GM18517 (cell line): ENCODE results near the gene ITGA2.
A peak's percentile ranks its signal among the peaks of the same experiment; 100 is the strongest.
"Not testable (repeated sequence)": the region's sequence is repeated elsewhere in the genome, so short reads cannot be mapped to it uniquely, and the experiment has no call there.

Experiments
- ATAC-seq: cut with Tn5 transposase; IDR thresholded peaks from one replicate; pipeline ENCODE4 v1.9.1; 2021; ENCODE audit warnings: mild to moderate bottlenecking, moderate library complexity; ENCODE audit not compliant: unreplicated experiment

ITGA2 gene

DNA sequence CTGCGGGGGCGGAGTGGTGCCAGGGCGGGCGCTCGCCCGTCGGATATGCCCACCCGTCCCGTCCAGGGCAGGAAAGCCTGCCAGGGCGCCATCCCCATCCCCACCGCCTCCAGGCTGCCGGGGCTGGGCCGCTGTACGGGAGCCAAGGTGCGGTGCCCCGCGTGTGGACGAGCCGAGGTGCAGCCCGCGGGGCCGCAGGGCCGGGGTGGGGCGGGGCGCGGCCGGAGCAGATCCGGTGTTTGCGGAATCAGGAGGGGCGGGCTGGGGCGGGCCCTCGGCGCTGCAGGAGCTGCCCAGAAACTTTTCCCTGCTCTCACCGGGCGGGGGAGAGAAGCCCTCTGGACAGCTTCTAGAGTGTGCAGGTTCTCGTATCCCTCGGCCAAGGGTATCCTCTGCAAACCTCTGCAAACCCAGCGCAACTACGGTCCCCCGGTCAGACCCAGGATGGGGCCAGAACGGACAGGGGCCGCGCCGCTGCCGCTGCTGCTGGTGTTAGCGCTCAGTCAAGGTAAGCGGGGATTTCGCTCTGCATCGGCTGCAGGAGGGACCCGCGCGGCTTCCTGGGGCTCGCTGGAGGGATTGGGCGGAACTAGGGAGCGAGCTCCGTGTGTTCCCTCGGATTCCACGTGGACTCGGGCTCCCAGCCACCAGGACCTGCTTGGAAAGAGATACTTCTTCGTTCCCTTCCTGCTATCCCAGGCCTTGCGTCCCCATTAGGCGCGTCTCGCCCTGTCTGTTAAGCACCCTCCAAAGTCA, at the start of gene ITGA2:
Gene ITGA2 (plus strand): TSS at position 328 of the 756 bp plus-strand sequence. CDS start 117 bp downstream, at position 445.
- ATAC-seq: no peak

DNA sequence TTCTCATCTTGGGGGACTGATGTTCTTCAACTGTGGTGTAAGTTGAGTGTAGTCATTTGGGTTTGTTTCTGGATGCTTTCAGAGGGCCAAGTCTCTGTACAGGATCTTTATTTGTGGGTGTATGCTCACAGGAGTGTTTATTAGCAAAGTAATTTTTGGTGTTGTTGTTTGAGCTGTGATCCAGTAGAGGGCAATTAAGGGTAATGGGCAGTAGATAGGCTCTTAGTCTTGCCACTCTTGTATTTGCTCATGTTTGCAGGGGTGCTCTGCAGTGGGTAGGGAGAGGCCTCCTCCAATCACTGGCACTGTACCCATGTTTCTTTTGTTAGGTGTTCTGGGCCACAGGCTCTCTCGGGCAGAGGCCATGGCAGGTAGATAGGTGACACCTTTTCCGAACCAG, 45.9 kb upstream of the ITGA2 start:
- ATAC-seq: peak; percentile 50

DNA sequence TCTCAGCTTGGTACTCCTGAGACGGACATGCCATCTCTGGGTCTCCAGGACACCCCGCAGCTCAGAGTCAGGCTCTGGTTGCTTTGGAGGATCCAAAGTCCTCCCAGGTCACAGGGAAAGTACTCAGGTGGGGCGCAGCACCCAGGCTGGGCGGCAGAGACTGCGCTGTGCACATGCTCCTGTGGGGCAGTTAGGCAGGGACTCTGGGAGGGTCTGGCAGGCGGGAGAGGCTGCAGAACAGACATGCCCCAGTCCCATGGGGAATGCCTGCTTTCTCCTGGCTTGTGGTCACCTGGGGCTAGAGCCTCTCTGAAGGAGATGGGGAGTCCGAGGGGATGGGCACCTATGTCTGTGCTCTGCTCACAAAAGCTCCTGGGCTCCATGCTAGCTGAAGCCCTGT, 45.3 kb upstream of the ITGA2 start:
- no peak for ATAC-seq

DNA sequence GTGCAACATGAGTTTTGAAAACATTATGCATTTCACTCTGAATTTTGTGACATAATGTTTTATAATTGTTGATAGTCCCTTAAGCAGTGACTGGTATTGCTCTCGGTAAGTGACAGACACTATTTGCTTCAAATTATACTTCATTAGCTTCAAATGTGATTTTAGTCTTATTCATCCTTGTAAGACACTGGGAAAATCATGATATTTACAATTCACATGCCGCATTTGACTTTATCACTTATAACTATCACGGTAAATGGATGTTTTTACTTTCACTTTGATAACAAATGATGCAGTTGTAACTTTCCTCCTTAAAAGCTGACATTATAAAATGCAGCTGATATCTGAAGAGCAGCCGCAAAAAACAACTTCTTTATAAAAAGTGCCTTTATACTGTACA, 44.1 kb upstream of the ITGA2 start:
- ATAC-seq: no peak

DNA sequence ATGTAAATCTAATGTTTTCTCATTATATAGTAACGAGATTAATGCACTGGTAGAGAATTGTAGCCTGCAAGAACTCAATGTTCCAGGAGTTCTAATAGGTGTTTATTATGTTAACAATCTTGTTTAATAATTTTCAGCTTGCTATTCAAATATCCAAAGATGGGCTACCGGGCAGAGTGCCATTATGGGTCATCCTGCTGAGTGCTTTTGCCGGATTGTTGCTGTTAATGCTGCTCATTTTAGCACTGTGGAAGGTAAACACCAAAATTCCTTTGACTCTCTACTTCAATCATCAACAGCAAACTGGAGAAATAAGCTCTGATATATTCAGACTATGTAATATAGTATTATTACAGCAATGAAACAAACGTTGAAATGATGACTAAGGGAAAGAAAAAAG, 41.9 kb upstream of the ITGA2 start:
- no peak for ATAC-seq

DNA sequence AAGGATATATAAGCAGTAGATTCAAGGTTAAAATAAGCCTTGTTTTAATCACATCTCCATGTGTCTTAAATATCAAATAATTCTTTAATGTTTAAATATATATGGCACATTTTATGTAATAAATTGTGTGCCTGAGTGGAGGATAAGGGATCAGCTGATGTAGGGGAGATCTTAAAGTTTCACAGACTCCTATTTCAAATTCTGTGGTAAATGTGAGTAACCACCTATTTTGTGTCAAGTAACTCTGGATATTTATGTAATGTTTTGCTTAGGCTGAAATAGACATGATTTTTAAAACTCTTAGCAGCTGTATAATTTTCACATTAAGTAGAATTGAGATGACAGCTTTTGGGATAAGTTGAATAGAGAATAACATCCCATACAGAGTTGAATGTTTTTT, 41.3 kb upstream of the ITGA2 start:
- ATAC-seq: no peak

DNA sequence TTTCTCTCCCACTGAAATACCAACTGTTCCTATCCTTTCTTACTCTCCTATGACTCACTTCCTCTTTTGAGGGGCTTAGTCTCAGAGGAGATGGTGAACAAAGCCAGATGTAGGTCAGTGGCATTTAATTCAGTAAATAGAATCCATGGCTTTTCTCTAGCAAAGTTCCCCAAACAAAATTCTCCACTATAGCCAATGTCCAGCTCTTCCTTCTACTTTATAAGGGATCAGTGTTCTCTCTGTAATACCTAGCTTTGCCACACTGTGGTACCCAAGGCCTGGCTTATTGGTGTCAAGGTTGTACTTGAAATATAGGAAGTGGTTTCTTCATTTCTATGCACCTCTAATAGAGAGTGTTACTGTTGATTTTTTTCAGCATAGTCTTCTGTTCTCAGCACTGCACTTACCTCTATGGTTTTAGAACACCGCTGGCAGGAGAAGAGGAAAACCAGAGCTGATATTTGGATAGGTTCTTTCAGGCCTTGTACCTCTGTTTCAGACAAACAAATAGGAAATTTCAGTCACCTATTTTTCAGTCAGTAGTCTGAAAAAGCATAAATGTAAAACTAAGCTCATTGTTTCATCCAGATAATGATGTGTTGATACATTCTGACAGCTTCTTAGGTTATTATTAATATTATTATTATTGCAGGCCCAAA, 40.6 kb upstream of the ITGA2 start:
- peak; percentile 99 for ATAC-seq

DNA sequence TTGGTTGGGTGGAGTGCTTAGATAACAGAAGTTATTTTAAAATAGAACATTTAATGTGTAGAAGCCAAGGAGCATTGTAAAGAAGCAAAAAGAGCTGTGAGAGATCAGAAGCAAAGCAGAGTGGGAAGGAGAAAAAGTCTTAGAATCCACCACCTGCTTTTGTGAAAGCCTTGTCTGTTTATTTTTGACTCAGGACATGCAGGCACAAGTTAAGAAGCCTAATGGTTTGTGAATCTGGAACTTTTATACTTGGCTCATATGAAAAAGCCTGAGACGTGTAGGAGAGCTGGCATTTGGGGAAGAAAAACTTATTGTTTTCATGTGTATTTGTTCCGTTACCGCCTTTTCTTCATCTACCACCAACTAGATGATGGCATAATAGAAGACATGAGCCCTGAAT, 38.5 kb upstream of the ITGA2 start:
- ATAC-seq: no peak

DNA sequence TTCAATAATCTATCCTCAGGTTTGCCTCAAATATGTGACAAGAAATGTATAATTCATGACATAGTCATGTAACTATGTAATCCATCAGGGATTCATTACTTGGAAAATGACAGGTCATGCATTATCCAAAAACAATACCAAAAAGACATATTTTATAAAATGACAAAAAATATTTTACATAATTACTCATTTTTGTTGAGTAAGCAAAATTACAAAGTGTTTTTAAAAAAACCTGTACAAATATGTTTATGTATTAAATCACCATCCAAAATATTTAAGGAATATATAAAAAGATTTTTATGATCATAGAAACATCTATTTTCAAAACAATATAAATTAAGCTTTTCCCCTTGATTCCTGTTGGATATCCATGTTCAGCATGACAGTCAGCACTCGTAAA, 36.7 kb upstream of the ITGA2 start:
- ATAC-seq: no peak

DNA sequence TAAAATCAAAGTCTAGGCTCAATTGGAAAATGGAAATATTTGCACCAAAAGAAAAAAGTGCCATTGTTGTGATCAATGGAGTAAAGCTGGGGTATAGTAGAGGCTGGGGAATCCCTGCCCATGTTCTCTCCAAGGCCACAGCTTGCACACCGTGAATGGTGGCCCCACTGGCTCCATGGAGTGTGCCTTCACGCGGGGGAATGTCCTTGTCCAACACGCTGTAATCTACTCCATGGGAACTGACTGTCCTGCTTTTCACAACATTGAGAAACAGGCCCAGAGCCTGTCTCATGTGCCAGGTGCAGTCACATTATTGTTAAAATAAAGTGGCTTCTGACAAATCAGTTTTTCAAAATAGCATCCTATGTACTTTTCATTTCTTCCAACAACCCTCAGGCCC, 33.1 kb upstream of the ITGA2 start:
- no peak for ATAC-seq

DNA sequence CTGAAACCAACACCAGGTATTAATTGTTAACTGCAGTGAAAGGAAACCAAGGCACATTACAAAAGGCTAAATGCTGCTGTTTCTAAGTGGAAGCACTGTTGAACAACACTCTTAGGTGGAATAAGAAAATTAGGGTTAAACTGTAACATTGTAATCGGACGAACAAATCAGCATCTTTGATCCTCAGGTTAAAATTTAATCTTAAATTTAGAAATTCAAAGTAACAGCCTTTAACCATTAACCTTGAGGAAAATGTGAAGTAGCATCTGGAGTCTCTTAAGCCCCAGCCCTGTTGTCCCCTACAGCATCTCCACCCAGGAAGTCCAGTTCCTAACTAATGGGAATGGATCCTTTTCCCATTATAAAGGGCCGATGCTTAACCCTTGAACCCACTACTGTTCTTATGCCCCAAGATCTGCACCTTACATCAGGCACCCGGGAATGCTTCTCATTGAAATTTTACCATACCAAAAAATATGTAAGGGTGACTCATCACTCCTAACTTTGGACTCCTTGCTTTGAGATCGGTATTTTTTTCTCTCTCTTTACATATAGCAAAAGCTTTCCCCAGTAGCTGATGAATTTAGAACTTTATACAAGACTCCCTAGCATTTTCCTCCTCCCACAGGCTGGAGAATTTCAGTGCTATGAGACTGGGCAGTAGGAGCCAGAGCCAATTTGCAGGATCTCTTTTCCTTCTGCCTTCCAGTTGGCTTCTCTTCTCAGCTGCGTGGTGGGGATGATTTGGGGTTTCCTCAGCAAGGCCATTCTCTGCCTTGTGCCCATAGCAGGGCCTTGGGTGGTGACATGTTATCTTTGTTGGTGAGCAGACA, 32.0 kb upstream of the ITGA2 start:
- ATAC-seq: no peak

DNA sequence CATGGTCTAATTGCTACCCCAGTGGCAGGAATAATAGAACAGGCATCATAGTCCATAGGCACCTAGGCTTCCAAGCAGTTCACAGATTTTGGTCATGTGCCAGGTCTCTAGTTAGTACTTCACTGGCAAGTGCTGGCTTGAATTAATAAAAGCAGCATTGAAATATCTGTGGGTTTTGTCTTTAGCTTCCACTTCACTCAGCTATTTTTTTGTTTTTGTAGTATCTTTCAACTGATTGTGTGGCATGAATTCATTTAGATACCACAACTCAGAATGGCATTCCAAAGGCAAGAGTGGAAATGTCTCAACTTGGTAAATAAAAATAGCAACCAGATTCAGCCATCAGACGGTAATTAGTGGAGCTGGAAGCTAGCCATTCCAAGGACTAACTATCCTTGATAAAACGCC, 27.9 kb upstream of the ITGA2 start:
- no peak for ATAC-seq

DNA sequence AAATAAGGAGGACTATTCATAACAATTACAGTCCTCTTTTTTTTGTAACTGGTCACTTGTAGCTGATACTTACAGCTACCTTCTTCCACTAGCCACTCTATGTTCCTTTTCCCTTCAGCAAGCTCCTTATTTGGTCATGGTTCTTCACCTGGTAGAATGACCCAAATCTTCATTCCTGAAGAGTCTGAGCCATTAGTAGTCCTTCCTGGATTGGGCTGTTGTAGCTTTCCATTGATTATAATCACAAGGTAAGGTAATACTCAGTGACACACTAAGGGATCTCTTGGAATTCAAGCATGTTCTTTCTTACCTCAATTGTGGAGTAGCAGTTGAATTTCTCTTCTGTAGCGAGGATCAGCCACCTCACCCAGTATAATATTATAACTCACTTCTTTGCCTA, 25.5 kb upstream of the ITGA2 start:
- ATAC-seq: no peak

DNA sequence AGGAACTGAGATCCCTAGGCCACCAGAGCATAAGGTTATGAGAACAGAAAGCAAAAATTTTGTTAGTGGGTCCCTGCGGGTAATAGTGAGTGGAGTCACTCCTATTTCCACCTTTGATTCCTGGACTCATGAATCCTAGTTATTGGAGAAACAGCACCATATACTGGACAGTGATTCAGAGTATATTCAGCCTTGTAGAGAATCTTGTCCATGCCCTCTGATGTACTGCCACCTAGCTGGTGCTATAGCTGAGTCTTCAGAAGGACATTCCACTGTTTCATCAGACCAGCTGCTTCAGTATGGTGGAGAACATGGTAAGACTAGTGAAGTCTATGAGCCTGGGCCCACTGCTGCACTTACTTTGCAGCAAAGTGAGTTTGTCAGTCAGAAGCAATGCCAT, 25.0 kb upstream of the ITGA2 start:
- ATAC-seq: no peak

DNA sequence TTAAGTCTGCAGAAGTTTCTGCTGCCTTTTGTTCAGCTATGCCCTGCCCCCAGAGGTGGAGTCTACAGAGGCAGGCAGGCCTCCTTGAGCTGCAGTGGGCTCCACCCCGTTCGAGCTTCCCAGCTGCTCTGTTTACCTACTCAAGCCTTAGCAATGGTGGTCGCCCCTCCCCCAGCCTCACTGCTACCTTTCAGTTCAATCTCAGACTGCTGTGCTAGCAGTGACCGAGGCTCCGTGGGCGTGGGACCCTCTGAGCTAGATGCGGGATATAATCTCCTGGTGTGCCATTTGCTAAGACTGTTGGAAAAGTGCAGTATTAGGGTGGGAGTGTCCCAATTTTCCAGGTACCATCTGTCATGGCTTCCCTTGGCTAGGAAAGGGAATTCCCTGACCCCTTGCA, 13.0 kb upstream of the ITGA2 start:
- not testable (repeated sequence) for ATAC-seq

DNA sequence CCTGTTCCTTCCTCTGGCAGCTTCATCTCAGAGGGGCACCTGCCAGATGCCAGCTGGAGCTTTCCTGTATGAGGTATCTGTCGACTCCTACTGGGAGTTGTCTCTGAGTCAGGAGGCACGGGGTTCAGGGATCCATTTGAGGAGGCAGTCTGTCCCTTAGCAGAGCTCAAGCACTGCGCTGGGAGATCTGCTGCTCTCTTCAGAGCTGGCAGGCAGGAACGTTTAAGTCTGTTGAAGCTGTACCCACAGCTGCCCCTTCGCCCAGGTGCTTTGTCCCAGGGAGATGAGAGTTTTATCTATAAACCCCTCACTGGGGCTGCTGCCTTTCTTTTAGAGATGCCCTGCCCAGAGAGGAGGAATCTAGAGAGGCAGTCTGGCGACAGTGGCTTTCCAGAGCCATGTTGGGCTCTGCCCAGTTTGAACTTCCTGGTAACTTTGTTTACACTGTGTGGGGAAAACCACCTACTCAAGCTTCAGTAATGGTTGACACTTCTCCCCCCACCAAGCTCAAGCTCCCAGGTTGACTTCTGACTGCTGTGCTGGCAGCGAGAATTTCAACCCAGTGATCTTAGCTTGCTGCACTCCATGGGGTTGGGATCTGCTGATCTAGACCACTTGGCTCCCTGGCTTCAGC, 11.8 kb upstream of the ITGA2 start:
- ATAC-seq: no peak

DNA sequence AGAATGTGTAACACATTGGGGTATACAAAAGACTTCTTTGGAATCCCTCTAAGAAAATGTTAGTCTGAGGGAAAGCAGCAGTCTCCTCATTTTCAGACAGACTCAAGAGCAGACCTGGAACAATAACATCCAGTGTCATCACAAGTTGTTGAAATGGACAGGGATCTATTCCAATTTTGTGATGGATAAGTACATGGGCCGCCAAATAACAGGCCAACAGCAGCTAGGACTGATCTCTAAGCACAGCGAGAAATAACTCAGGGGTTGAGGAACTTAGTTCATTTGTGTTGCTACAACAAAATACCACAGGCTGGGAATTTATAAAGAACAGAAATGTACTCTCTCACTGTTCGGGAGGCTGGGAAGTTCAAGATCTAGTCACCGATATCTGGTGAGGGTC, 7.6 kb upstream of the ITGA2 start:
- ATAC-seq: no peak

DNA sequence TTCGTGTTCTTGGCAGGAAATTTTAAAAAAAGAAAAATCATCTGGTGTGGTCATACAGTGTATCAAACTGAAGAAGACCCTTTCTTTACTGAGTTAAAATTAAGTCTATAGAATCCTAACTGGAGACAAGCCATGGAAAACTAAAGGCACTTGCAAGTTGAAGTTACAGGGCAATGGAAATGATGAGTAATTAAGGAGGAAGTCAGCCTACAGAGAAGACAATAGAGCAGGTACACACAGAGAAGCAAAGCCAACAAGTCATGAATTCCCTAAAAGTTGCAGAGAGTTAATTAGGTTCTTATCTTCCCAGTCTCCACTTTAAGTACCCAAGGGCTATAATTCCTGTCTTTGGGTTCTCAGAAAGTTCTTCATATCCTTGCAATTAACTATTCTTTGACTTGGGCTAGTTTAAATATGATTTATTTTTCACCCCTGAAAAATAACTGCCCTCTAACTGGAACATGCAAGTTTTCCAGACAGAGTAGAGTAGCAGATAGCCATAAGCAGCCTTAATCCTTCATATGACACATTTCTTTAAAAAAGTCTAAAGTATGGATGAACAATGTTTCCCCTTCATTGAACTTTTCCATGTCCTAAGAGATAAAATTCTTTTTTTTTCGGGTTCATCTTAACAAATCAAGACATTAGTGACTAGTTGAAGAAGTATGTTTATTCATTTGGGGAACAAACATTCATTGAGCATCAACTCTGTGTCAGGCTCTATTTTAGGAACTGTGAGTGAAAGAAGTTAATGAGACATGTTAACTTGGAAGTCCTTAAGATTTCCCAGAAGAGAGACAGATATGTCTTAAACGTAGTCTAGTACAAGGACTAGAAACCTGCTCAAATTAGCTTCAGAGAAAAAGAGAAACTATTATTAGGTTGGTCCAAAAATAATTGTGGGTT, 5.2 kb upstream of the ITGA2 start:
- no peak for ATAC-seq

DNA sequence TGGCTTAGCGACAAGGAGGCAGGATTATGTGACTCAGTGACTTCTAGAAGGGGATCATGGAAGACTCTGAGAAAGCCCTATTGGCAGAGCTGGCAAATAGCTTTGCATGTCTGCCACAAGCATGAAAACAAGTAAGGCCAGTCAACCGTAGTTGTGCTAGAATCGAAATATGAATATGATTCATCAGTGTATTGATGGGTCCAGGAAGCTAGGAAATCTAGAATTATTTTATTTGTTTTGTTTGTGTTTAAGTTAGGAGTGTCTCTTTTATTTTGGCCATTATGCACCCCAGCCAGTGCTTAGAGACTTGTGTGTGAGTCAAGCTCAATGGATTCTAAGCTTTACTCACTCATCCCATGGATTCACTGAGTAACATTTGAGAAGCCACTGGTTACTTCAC, 3.8 kb upstream of the ITGA2 start:
- ATAC-seq: no peak

DNA sequence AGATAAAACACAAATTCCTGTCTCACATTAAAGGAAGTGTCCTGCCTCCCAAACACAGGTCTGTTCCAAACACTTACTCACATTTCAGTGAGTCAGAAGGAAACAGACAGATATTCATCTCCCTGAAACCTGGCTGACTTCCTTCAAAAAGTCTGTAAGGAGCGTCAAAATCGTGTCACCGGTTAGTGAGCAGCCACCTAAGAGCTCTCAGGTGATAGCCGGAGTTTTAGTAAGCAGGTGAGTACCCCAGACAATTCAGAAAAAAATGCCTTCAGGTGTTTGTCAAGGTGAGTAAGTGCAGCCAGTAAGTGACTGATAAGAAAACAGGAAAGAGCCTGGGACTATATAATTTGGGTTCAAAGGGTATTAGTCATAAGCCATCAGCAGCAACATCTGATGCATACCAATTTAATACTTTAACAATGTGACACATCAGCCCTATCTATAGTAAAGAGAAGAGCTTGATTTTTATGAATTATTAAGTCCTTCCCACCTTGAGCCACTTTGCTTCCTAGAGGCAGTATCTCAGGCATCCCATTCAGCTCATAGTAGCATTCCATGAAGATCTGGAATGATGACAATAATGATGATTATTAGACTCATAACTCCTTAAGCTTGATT, 1.3 kb upstream of the ITGA2 start:
- ATAC-seq: no peak
